ENCODE measurements around the gene SLC45A1.
A peak's percentile ranks its signal among the peaks of the same experiment; 100 is the strongest.

Gene SLC45A1

GRCh38 chr1:8349473-8349865, 31.6 kb downstream of the SLC45A1 start:
- TF ChIP-seq, protein P1, sequence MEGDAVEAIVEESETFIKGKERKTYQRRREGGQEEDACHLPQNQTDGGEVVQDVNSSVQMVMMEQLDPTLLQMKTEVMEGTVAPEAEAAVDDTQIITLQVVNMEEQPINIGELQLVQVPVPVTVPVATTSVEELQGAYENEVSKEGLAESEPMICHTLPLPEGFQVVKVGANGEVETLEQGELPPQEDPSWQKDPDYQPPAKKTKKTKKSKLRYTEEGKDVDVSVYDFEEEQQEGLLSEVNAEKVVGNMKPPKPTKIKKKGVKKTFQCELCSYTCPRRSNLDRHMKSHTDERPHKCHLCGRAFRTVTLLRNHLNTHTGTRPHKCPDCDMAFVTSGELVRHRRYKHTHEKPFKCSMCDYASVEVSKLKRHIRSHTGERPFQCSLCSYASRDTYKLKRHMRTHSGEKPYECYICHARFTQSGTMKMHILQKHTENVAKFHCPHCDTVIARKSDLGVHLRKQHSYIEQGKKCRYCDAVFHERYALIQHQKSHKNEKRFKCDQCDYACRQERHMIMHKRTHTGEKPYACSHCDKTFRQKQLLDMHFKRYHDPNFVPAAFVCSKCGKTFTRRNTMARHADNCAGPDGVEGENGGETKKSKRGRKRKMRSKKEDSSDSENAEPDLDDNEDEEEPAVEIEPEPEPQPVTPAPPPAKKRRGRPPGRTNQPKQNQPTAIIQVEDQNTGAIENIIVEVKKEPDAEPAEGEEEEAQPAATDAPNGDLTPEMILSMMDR (IDR thresholded peaks at IDR 0.05): no peak

DNA sequence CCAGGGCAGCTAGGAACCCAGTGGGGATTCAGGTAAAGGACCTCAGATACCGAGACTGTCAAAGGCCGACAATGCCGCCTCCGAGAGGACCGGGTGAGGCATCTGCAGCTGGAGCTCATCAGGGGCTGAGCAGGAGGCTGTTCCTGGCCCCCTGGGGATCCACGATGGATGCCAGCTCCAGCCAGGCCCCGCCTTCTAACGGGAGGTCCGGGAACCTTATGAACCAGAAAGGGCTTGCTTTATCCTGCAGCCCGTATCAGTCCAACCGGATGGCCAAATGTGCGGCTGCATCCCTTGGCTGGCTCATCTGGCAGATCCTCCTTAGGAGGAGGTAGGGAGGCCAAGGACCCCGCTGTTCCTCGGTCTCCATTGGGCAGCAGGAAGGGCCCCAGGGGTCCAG, 32.0 kb downstream of the SLC45A1 start:
- TF ChIP-seq, protein P1 (IDR thresholded peaks at IDR 0.05): no peak

GRCh38 chr1:8350914-8351684, 33.2 kb downstream of the SLC45A1 start:
- TF ChIP-seq, protein P1 (IDR thresholded peaks at IDR 0.05): no peak

GRCh38 chr1:8351693-8352470, 34.0 kb downstream of the SLC45A1 start:
- TF ChIP-seq, protein P1 (IDR thresholded peaks at IDR 0.05): peak; percentile 67

DNA sequence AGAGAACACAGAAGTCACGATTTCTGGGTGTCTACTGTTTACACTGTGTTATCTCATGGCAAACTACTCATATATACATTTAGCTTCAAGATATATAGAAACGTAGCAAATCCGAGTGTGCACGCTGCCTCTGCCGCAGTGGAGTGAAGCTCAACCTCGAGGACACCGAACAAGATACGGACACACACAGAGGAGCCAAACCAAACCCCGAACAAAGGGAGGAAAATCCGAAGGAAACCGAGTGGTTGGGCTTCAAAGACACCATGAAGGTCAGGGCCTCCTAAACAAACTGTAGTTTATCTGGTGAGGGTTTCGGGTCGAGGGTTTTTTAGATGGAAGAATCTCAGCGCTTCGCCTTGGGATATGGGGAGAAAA, 34.5 kb downstream of the SLC45A1 start:
- TF ChIP-seq, protein P1 (IDR thresholded peaks at IDR 0.05): no peak

DNA sequence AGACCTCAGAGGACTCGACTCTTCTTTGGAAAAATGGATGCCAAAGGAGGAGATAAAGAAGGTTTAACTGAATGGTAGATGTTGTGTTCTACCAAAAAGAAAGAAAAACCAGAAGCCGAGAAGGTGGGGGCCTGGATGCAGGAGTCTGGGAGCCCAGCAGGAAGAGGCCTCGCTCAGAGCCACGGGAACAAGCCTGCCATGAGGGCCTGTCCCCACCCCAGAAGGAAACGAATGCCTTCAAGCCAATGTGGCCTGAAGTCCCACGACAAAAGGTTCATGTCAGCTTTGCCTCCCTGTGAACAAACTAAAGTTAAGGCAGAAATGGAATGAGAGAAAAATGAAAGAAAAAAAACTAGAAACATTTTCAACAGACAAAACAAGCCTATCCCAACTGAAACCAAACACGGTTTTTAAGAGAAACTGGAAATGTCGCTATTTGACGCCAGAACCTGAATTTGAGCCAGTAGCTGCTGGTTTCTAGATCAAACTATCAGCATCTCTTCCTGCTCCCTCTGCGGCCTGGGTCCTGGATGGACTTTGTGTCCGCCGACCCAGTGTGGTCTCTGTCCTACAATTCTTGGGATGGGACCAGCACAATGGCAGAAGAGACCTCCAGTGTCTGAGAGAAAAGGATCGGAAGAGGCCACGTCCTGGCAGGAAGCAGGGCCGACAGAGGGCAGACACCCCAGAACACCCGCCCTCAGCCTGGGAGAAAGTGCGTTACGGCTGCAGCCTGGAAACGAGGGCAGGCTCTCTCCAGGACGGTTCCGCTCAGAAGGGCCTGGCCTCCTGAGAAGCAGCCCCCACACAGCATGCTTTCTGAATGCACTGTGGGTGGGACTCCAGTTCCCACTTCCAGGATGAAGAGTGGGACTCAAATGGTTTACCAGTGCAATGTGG, 35.2 kb downstream of the SLC45A1 start:
- TF ChIP-seq, protein P1 (IDR thresholded peaks at IDR 0.05): no peak

GRCh38 chr1:8354038-8354437, 36.1 kb downstream of the SLC45A1 start:
- TF ChIP-seq, protein P1 (IDR thresholded peaks at IDR 0.05): no peak

All from LNCAP (cell line).